A549 (cell line): ENCODE measurements around the gene IGFL2.
"Not testable (repeated sequence)": the region's sequence is repeated elsewhere in the genome, so short reads cannot be mapped to it uniquely, and the experiment has no call there.

ENCODE experiments used
- EP300 ChIP-seq, 2 experiments: fragments of >200 bp; sonication (Bioruptor Twin); formaldehyde crosslinking; IDR thresholded peaks; 2 replicates in 1 of 2; 3 replicates in 1 of 2; pipeline ENCODE4 v1.6.1; 2016 to 2017
- KDM1A ChIP-seq: fragments of 200-600 bp; sonication (generic); IDR thresholded peaks from 2 replicates; pipeline ENCODE4 v1.6.1; 2016; ENCODE audit warnings: low read depth, mild to moderate bottlenecking
- MYC ChIP-seq: IDR thresholded peaks from 2 replicates; pipeline ENCODE4 v1.6.1; 2012; ENCODE audit warnings: mild to moderate bottlenecking, inconsistent platforms, low read length, improper control_type of control experiment, borderline replicate concordance
- RAD21 ChIP-seq, 2 experiments: fragments of >200 bp in 1 of 2; sonication (Bioruptor Twin) in 1 of 2; formaldehyde crosslinking in 1 of 2; IDR thresholded peaks in 1 of 2; conservative IDR thresholded peaks in 1 of 2; 2 replicates in 1 of 2; 3 replicates in 1 of 2; pipeline ENCODE4 v1.6.1; 2012 to 2018; ENCODE audit warnings: inconsistent platforms in 1 of 2
- TF ChIP-seq, protein P1 (sequence below): fragments of >200 bp; sonication (Bioruptor Twin); formaldehyde crosslinking; IDR thresholded peaks from 3 replicates; pipeline ENCODE4 v1.5.1; 2016
- TF ChIP-seq, protein P2 (sequence below): fragments of >200 bp; sonication (Bioruptor Twin); formaldehyde crosslinking; IDR thresholded peaks from 3 replicates; pipeline ENCODE4 v1.6.1; 2016
- TF ChIP-seq, protein P3 (sequence below): IDR thresholded peaks from 2 replicates; pipeline ENCODE4 v1.6.1; 2012

DNA sequence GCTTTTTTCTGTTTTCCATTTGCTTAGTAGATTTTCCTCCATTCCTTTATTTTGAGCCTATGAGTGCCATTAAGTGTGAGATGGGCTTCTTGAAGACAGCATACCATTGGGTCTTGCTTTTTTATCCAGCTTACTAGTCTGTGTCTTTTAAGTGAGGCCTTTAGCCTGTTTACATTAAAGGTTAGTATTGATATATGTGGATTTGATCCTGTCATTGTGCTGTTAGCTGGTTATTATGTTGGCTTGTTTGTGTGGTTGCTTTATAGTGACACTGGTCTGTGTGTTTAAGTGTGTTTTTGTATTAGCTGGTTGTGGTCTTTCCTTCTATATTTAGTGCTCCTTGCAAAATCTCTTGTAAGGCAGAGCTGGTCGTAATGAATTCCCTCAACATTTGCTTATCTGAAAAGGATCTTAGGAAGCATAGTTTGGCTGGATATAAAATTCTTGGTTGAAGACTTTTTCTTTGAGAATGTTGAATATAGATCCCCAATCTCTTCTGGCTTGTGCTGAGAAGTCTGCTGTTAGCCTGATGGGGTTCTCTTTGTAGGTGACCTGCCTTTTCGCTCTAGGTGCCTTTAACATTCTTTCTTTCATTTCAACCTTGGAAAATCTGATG is 13.7 kb downstream of the IGFL2 start:
- TF ChIP-seq, protein P1, sequence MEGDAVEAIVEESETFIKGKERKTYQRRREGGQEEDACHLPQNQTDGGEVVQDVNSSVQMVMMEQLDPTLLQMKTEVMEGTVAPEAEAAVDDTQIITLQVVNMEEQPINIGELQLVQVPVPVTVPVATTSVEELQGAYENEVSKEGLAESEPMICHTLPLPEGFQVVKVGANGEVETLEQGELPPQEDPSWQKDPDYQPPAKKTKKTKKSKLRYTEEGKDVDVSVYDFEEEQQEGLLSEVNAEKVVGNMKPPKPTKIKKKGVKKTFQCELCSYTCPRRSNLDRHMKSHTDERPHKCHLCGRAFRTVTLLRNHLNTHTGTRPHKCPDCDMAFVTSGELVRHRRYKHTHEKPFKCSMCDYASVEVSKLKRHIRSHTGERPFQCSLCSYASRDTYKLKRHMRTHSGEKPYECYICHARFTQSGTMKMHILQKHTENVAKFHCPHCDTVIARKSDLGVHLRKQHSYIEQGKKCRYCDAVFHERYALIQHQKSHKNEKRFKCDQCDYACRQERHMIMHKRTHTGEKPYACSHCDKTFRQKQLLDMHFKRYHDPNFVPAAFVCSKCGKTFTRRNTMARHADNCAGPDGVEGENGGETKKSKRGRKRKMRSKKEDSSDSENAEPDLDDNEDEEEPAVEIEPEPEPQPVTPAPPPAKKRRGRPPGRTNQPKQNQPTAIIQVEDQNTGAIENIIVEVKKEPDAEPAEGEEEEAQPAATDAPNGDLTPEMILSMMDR = not testable (repeated sequence)
- TF ChIP-seq MYC; EP300 (IDR thresholded peaks at IDR 0.05); KDM1A; RAD21 (conservative IDR thresholded peaks at IDR 0.05 in 1 of 2, IDR thresholded peaks at IDR 0.05 in 1 of 2): not testable (repeated sequence)
- TF ChIP-seq, protein P2, sequence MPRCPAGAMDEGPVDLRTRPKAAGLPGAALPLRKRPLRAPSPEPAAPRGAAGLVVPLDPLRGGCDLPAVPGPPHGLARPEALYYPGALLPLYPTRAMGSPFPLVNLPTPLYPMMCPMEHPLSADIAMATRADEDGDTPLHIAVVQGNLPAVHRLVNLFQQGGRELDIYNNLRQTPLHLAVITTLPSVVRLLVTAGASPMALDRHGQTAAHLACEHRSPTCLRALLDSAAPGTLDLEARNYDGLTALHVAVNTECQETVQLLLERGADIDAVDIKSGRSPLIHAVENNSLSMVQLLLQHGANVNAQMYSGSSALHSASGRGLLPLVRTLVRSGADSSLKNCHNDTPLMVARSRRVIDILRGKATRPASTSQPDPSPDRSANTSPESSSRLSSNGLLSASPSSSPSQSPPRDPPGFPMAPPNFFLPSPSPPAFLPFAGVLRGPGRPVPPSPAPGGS = not testable (repeated sequence)
- TF ChIP-seq, protein P3, sequence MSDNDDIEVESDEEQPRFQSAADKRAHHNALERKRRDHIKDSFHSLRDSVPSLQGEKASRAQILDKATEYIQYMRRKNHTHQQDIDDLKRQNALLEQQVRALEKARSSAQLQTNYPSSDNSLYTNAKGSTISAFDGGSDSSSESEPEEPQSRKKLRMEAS = not testable (repeated sequence)
